Motor neuron (in vitro differentiated cells): ENCODE results near the gene TMPRSS11A. TPM values are rescaled to one million over a fixed set of nuclear protein-coding genes. Genes with fewer than 3 reads are reported as not detected.
A peak's percentile ranks its signal among the peaks of the same experiment; 100 is the strongest.

Source experiments
- ATAC-seq, 8 experiments: fragments of 200-7000 bp; cut with Tn5 transposase; replicated peaks in 6 of 8; 2 replicates each; pipeline ENCODE4 v1.8.0; 2021; ENCODE audit warnings: mild to moderate bottlenecking in 8 of 8, moderate library complexity in 8 of 8
- H3K27ac ChIP-seq, 2 donors: fragments of 250-450 bp; sonication (Bioruptor Pico); 2 replicates each; pipeline ENCODE4 v1.9.0; 2021; ENCODE audit warnings: antibody characterized with exemption in 2 of 2, mild to moderate bottlenecking in 2 of 2, moderate library complexity in 1 of 2
- H3K4me1 ChIP-seq, 2 donors: fragments of 250-450 bp; sonication (Bioruptor Pico); replicated peaks in 1 of 2; 2 replicates each; pipeline ENCODE4 v1.6.1; 2021; ENCODE audit warnings: antibody characterized with exemption in 2 of 2, mild to moderate bottlenecking in 2 of 2, moderate library complexity in 1 of 2
- H3K4me3 ChIP-seq, 5 donors: fragments of 250-450 bp; sonication (Bioruptor Pico); 2 replicates each; pipeline ENCODE4 v1.9.0; 2021; ENCODE audit warnings: antibody characterized with exemption in 5 of 5, mild to moderate bottlenecking in 5 of 5, moderate library complexity in 4 of 5
- WGBS, 10 experiments: fragments of 450-650 bp; shearing (Covaris generic); methylation state at CpG; one replicate each; pipeline ENCODE4 v1.0.0; 2022; 5-methylcytosine and 5-hydroxymethylcytosine counted together
- in situ Hi-C, 9 experiments: fragments of 400-800 bp; cut with MboI; loops; one replicate each; pipeline ENCODE4 v1.15.0; 2021; ENCODE audit warnings: low sequenced_read_pairs in 9 of 9, low pct_unique_long_range_greater_than_20kb in 2 of 9; ENCODE audit not compliant: unreplicated experiment in 9 of 9
- total RNA-seq, 8 experiments: library from RNA; unstranded; fragments of 300-600 nt; gene quantifications; 2 replicates each; pipeline versions ENCODE4 v1.2.3 to v1.2.4, GENCODE V29; 2022

Gene TMPRSS11A
- total RNA-seq, 8 experiments from 2014 or later, result 0.10 to 0.78 (median 0.40) TPM; not detected in 1

DNA sequence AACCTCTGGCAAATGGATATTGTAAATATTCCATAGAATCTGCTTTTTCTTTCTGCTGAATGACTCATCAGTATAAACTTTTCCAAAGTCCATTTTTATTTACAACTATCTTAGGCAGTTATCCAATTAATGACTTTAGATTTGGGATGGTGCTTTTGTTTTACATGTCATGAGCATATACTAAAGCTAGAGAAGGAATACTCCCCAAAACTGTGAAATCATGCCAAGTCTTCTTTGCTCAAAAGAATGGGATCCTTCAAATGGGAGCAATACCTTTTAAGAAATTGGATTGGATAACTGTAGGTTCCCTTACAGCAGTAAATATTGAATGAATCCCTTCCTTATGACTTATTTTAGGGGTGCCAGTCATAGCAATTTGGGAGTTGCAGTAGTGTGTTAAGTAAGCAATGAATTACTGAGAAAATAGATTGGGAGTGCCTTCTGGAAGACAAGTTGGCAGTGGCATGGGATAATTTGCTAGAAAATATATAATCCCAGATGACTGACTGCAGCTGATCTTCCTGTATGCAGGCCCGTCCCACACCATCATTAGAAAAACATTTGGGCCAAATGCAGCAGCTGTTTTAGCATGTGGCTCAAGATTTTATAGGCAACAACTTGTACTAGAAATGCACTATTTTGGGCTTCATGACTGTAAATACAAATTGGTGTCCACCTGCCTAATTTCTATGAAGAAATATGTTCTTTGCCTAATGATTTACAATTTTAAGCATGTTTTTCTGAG, 82.3 kb downstream of the TMPRSS11A start:
- in situ Hi-C loops, result no loop called here
- ATAC-seq, result peak in 2 of 8 experiments; percentile 24 to 78
- no peak overlapping the region for H3K4me3 ChIP-seq
- no peak overlapping the region for H3K27ac ChIP-seq
- H3K4me1 ChIP-seq, result peaks cover 0 to 3% of the 10 kb centered on the region in 2 donors
- 0 to 100% (median 87%) methylated on average over 1 of the region's 1 CpG; no CpG with 5 or more reads in 2 of the 10 experiments for WGBS, 10 experiments

DNA sequence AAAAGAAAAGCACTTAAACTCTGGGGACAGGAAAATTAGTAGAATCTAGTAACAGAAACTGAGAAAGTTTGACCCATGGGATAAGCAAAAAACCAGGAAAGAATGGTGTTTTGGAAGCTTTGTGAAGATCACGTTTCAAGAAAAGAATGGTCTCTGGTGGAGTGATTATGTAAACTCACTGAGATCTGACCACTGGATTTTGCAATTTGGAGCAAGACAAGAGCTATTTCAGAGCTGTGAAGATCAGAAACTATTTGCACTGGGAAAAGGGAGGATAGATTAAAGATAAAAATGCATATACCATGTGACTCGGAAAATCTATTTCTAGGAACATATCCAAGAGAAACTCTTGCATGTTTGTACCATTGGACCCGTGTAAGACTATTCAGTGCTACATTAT, 83.8 kb downstream of the TMPRSS11A start:
- Histone ChIP-seq H3K4me3 (no peak overlapping the region), H3K4me1 (no peaks in the 10 kb centered on the region), H3K27ac (no peak overlapping the region)
- in situ Hi-C loops, result no loop called here
- no peak for ATAC-seq
- 50 to 100% (median 85%) methylated on average over 1 to 3 of the region's 3 CpGs for WGBS, 10 experiments

DNA sequence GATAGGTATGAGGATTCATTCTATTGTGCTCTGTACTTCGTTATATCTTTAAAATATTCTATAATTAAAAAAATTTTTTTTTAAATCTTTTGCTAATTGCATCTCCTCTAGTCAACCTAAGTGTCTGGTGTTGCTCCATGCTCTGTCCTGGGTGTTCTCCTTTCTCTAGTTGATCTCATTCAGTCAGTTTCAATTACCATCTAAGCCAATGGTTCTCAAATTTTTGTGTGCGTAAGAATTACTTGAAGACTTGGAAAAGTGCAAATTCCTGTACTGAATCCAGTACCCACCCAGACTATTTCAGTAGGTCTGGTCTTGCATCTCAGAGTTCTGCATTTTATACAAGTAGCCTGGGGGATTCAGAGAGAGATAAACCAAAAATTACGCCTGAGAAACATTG, 86.2 kb downstream of the TMPRSS11A start:
- 20 to 100% (median 83%) methylated on average over 1 to 3 of the region's 3 CpGs; no CpG with 5 or more reads in 2 of the 10 experiments for WGBS, 10 experiments

DNA sequence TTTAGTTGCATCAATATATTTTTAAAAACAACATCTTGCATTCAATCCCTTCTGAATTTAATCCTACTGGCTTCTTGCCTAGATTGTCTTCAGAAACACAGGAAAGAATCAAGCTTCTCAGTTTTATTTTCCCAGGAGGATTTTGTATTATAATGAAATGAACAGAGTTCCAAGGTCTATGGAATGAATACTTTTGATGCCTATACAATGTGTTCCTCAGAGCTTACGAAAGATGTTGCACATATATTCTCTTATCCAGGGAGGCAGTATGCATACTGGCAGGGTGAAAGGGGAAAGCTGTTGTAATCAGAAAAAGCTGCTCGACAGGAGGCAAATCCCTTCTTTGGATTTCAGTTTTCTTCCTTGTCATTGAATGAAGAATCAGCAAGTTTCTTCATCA, 88.3 kb downstream of the TMPRSS11A start:
- Histone ChIP-seq H3K4me1 (no peaks in the 10 kb centered on the region), H3K4me3 (no peak overlapping the region), H3K27ac (no peak overlapping the region)
- in situ Hi-C loops, result no loop called here
- no peak for ATAC-seq
- 6 to 64% (median 40%) methylated on average over 1 to 2 of the region's 2 CpGs; no CpG with 5 or more reads in 2 of the 10 experiments for WGBS, 10 experiments

More for the DNA sequence above, 86.2 kb downstream of the TMPRSS11A start:
- no peak for ATAC-seq
- no peak overlapping the region for H3K4me3 ChIP-seq
- no peak overlapping the region for H3K27ac ChIP-seq
- in situ Hi-C loops, result no loop called here
- no peaks in the 10 kb centered on the region for H3K4me1 ChIP-seq

DNA sequence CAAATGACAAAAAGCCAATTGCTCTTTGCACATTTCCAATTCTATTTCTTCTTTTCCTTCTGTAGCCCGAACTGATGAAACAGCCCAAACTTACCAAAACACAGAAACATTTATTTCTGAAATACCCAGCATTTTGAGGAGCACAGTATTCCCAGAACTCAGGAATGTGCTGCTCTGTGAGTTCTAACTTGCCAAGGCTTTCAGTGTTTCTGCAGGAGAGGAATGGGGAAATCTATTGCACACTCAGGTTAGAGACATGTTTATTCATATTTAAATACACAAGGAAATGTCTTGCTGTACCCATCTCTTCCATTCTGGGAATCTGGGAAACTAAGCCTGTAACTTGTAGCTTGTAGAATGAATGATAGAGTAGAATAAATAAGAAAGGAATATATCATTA, 90.2 kb downstream of the TMPRSS11A start:
- in situ Hi-C loops, result no loop called here
- no peak overlapping the region for H3K27ac ChIP-seq
- H3K4me3 ChIP-seq, result no peak overlapping the region
- 0 to 100% (median 80%) methylated on average over 1 of the region's 1 CpG; no CpG with 5 or more reads in 3 of the 10 experiments for WGBS, 10 experiments
- ATAC-seq, result no peak
- H3K4me1 ChIP-seq, result no peaks in the 10 kb centered on the region

DNA sequence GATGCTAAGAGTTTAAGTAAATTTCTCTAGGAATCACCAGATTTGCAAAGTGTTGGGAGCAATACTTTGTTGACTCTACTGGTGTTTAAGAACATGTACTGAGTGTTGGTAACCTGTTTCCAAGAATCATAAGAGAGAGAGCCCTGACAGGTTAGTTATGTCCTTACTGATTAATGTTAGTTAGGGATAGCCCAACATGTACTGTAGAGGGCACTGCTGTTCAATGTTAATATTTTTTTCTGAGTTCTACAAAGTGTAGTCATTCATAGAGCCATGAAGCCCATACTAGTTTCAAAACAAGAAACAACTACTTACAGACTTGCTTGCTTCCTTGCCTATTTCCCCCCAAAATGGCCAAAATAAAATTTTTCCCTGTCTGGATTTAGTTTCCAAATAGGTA, 91.4 kb downstream of the TMPRSS11A start:
- in situ Hi-C loops, result no loop called here
- H3K27ac ChIP-seq, result no peak overlapping the region
- no peaks in the 10 kb centered on the region for H3K4me1 ChIP-seq
- H3K4me3 ChIP-seq, result no peak overlapping the region
- peak in 4 of 8 experiments; percentile 62 to 96 (median 86) for ATAC-seq

DNA sequence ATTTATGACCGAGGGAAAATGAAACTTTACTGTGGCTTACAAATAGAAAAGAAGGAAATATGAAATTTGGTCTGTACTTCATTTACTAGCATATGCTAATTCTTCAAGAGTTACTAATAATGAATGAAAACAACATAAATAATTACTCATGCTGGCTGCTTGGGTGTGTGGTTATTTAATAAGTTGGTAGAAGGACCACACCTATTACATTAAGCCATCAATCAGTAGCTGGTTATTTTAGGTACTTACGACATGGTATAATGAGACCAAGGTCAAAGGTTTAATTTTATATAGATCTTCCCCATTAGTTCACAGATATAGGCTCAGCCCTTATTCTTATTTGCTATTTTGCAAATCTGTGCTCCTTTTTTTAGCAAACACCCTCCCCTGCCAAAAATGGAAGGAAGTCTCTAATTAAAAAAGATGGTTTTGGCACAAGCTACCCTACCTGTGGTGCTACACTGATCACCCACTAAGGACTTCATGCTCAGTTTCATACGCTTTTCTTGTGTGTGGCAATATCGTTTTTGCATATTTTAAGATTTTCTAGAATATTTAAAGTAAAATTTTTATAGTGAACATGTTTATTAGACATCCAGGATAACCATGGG, 93.6 kb downstream of the TMPRSS11A start:
- in situ Hi-C loops, result no loop called here
- no peaks in the 10 kb centered on the region for H3K4me1 ChIP-seq
- ATAC-seq, result peak in 2 of 8 experiments; percentile 48 to 49
- H3K4me3 ChIP-seq, result no peak overlapping the region
- no peak overlapping the region for H3K27ac ChIP-seq
- 0 to 94% (median 66%) methylated on average over 1 to 4 of the region's 4 CpGs for WGBS, 10 experiments

DNA sequence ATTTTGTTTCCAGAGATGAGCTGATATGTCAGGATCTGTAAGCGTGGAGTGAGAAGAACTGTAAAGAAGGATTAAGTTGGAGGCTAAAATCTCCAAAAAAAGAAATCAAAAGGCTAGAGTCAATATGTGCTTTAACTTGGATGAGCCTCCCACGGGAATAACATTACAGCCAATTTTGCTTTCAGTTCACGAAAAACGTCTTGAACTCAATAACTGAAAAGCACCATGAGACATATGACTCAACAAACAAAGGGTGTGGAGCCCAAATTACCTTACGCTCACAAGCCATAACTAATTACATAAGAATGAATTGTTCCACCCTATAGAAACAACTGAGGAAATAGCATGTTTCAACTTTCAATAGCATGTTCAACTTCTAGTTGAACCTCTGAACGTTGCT, 101.8 kb downstream of the TMPRSS11A start:
- 0 to 100% (median 65%) methylated on average over 1 to 6 of the region's 6 CpGs for WGBS, 10 experiments
- in situ Hi-C loops, result no loop called here
- no peak overlapping the region for H3K27ac ChIP-seq
- no peaks in the 10 kb centered on the region for H3K4me1 ChIP-seq
- no peak overlapping the region for H3K4me3 ChIP-seq
- ATAC-seq, result peak in 2 of 8 experiments; percentile 80 to 91

Other genes starting within 250 kb of the TMPRSS11A start
- 1 to 10 TPM in 7 of 8 experiments, under 1 TPM in 1; 0.61 to 2.8 (median 1.4) TPM for gene GNRHR, start 209.1 kb downstream of the TMPRSS11A start, total RNA-seq
- 1 to 10 TPM in 3 of 8 experiments, under 1 TPM in 5; 0.20 to 1.8 (median 0.84) TPM for gene TMPRSS11D, start 79.5 kb downstream of the TMPRSS11A start, total RNA-seq
- gene TMPRSS11F, start 166.4 kb upstream of the TMPRSS11A start, total RNA-seq, result under 1 TPM in 3 of 8 experiments, not detected in 5; 0.09 to 0.36 (median 0.11) TPM